Prostate gland (tissue), 2 donors: ENCODE measurements around the gene SIN3B.

Source experiments
- POLR2A ChIP-seq: fragments of 450-650 bp; IDR thresholded peaks from one replicate; pipeline ENCODE4 v1.6.1; 2016; ENCODE audit warnings: antibody characterized with exemption, mild to moderate bottlenecking
- POLR2AphosphoS5 ChIP-seq: sonication (generic); formaldehyde crosslinking; IDR thresholded peaks from one replicate; pipeline ENCODE4 v1.6.1; 2017; ENCODE audit warnings: antibody characterized with exemption
- TF ChIP-seq, protein P1 (sequence below), 4 experiments: fragments of 200-600 bp in 2 of 4; fragments of 450-650 bp in 2 of 4; sonication (generic) in 2 of 4; IDR thresholded peaks; 1 replicate in 3 of 4; 2 replicates in 1 of 4; pipeline ENCODE4 v1.5.1; 2016 to 2019; ENCODE audit warnings: antibody characterized with exemption in 4 of 4, mild to moderate bottlenecking in 2 of 4, moderate library complexity in 2 of 4

DNA sequence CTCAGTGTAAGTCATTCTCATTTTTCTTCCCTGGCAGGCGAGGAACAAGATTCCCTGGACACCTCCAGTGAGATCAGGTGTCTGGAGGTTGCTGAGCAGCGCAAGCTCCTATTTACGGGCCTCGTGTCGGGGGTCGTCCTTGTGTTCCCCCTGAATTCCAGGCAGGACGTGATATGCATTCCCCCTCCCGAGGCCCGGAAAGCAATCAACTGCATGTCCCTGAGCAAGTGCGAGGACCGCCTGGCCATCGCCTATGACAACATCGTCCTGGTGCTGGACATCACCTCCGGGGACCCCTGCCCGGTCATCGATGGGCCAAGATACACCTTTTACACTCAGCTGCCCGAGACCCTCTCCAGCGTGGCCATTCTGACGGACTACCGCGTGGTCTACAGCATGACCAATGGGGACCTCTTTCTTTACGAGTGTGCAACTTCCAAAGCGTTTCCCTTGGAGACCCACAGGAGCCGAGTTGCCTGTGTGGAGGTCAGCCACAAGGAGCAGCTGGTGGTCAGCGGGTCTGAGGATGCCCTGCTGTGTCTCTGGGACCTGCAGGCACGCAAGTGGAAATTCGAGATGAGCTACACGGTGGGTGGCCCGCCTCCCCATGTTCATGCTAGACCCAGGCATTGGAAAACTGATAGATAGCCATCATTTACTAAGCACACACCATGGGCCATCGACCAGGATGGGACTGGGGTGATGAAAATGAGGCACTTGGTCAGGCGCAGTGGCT lies 21.5 kb upstream of the SIN3B start:
- TF ChIP-seq, protein P1, sequence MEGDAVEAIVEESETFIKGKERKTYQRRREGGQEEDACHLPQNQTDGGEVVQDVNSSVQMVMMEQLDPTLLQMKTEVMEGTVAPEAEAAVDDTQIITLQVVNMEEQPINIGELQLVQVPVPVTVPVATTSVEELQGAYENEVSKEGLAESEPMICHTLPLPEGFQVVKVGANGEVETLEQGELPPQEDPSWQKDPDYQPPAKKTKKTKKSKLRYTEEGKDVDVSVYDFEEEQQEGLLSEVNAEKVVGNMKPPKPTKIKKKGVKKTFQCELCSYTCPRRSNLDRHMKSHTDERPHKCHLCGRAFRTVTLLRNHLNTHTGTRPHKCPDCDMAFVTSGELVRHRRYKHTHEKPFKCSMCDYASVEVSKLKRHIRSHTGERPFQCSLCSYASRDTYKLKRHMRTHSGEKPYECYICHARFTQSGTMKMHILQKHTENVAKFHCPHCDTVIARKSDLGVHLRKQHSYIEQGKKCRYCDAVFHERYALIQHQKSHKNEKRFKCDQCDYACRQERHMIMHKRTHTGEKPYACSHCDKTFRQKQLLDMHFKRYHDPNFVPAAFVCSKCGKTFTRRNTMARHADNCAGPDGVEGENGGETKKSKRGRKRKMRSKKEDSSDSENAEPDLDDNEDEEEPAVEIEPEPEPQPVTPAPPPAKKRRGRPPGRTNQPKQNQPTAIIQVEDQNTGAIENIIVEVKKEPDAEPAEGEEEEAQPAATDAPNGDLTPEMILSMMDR (IDR thresholded peaks at IDR 0.05) = no peak
- no peak for TF ChIP-seq POLR2A
- no peak for TF ChIP-seq POLR2AphosphoS5
